ENCODE data around the gene TNFRSF8.

TNFRSF8 gene

DNA sequence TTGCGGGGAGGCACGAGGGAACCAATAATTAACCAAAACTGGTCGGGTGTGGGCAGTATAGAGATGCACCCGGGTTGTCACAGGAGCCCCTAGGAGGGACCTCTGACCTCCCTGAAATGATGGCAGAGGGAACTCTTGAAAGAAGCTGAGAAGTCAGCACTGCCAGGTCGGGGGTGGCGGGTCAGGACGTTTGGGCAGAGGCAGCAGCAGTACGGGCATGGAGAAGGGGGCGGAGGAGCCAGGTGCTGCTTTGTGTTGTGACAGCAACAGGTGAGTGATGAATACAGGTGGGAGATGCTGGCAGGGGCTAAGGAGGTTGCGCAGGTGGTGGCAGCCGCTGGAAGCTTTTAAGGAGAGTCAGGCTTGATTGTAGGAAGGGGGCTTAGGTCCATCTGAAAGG is 115.4 kb downstream of the TNFRSF8 start:
- in situ Hi-C loops (cut with MboI; ENCODE audit: low sequenced_read_pairs): no loop called here
- Histone ChIP-seq H3K4me1 (no peaks in the 10 kb centered on the region), H3K27me3 (ENCODE audit: low read depth) (no peaks in the 10 kb centered on the region), H3K36me3 (replicated peaks) (no peaks in the 10 kb centered on the region), H3K9me3 (no peaks in the 10 kb centered on the region), H3K4me3 (no peak overlapping the region)
- DNase-seq (ENCODE audit: low spot score in 2 of 2): no peak

DNA sequence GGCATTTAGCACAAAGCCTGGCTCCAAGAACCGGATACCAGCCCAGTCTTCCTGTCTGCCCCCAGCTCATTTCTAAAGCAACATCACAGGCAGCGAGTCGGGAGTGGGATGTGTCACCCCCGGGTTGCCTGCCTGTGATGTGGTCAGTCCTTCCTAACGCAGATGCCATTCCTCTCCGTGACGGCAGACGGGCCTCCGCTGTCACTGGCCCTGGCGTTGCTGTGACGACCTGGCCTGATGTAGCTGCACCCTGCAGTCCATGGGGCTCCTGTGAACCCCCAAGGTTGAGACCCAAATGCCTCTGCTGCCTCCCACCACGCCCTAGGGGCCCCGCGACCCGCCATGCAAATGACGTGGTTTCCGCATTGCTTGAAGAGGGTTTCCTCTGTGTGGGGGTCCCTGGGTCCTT is 116.0 kb downstream of the TNFRSF8 start:
- DNase-seq (ENCODE audit: low spot score in 2 of 2): no peak
- Histone ChIP-seq H3K9me3 (no peaks in the 10 kb centered on the region), H3K36me3 (replicated peaks) (no peaks in the 10 kb centered on the region), H3K4me1 (no peaks in the 10 kb centered on the region), H3K27me3 (ENCODE audit: low read depth) (no peaks in the 10 kb centered on the region), H3K4me3 (no peak overlapping the region)
- in situ Hi-C loops (cut with MboI; ENCODE audit: low sequenced_read_pairs): no loop called here

DNA sequence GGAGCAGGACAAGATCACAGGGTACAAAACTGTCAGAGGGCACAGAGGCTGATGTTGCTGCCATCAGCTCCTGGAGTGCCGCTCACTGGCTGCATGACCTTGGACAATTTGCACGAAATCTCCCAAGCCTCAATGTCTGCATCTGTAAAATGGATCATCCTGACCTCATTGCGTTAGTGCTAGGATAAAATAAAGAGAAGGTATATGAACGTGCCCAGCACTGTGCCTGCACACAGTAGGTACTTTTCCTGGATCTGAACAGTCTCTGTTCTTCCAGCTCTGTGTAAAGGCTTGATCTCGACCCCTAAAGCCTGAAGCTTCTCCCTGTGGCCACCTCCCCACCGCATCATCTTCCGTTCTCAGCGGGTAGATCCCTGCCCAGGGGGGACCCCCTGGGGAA is 116.6 kb downstream of the TNFRSF8 start:
- Histone ChIP-seq H3K4me3 (no peak overlapping the region), H3K4me1 (0 out of 2 replicates have a peak, but pooled peaks cover 3% of the 10 kb centered on the region), H3K27me3 (ENCODE audit: low read depth) (no peaks in the 10 kb centered on the region), H3K36me3 (replicated peaks) (no peaks in the 10 kb centered on the region), H3K9me3 (no peaks in the 10 kb centered on the region)
- in situ Hi-C loops (cut with MboI; ENCODE audit: low sequenced_read_pairs): no loop called here
- DNase-seq (ENCODE audit: low spot score in 2 of 2): no peak

DNA sequence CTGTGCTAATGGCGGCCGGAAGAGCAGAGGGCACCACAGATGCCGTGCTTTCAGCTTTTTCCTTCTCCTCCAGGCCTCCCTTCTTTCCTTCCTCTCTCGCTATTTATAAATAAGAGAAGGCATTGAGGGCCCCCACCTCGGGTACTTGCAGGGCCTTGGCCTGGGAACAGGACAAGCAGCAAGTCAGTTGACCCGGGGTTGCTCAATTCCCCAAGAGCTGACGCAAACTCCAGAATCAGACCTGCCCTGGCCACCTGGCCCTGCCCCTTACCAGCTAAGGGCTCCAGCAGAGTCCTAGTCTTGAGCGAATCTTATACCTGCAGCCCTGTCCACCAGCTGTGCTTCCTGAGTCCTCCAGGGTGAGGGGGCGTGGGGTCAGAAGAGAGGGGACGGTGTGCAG is 117.2 kb downstream of the TNFRSF8 start:
- Histone ChIP-seq H3K4me1 (0 out of 2 replicates have a peak, but pooled peaks cover 3% of the 10 kb centered on the region), H3K27me3 (ENCODE audit: low read depth) (no peaks in the 10 kb centered on the region), H3K9me3 (no peaks in the 10 kb centered on the region), H3K4me3 (no peak overlapping the region), H3K36me3 (replicated peaks) (no peaks in the 10 kb centered on the region)
- DNase-seq (ENCODE audit: low spot score in 2 of 2): no peak
- in situ Hi-C loops (cut with MboI; ENCODE audit: low sequenced_read_pairs): no loop called here

DNA sequence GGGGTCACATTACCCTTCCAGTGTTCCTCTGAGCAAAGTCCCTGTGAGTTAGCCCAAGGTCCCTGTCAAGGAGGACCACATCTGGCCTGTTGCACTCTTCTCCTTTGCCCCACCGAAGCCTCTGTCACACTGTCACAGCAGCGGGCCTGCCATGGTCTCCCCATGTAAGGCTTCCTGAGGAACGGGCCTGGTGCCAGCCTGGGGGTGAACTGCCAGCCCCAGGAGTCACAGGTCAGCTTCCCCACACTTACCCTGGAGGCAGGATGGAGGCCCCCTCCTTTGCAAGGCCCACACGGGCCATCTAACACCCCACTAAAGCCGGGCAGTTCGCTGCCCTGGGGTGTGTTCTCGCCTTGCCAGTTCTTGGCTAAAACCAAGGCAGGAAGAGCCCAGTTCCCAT is 117.8 kb downstream of the TNFRSF8 start:
- no peaks in the 10 kb centered on the region for H3K9me3 ChIP-seq
- H3K4me1 ChIP-seq: 0 out of 2 replicates have a peak, but pooled peaks cover 3% of the 10 kb centered on the region
- no peak for DNase-seq (ENCODE audit: low spot score in 2 of 2)
- no peaks in the 10 kb centered on the region for H3K27me3 ChIP-seq (ENCODE audit: low read depth)
- no peaks in the 10 kb centered on the region for H3K36me3 ChIP-seq (replicated peaks)
- in situ Hi-C loops (cut with MboI; ENCODE audit: low sequenced_read_pairs): no loop called here
- H3K4me3 ChIP-seq: no peak overlapping the region

DNA sequence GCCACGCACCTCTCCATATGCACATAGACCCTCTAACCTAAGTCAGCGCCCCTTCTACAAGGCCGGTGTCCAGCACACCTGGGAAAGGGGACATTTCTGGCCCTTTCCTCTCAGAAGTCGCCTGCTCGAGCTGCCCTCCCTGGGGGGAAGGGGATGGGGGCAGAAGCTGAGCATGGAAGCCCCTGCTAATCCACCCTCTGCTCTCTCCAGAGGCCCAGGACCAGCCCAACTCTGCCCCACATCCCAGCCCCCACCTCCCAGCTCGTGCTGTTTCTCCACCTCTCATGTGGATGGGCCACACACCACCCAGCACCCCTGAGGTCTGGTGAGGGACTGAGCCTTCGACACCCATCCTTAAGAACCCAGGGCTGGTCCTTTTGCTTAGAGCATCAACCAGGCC is 118.5 kb downstream of the TNFRSF8 start:
- Histone ChIP-seq H3K4me1 (0 out of 2 replicates have a peak, but pooled peaks cover 3% of the 10 kb centered on the region), H3K36me3 (replicated peaks) (no peaks in the 10 kb centered on the region), H3K27me3 (ENCODE audit: low read depth) (no peaks in the 10 kb centered on the region), H3K4me3 (no peak overlapping the region), H3K9me3 (no peaks in the 10 kb centered on the region)
- no peak for DNase-seq (ENCODE audit: low spot score in 2 of 2)
- in situ Hi-C loops (cut with MboI; ENCODE audit: low sequenced_read_pairs): no loop called here

DNA sequence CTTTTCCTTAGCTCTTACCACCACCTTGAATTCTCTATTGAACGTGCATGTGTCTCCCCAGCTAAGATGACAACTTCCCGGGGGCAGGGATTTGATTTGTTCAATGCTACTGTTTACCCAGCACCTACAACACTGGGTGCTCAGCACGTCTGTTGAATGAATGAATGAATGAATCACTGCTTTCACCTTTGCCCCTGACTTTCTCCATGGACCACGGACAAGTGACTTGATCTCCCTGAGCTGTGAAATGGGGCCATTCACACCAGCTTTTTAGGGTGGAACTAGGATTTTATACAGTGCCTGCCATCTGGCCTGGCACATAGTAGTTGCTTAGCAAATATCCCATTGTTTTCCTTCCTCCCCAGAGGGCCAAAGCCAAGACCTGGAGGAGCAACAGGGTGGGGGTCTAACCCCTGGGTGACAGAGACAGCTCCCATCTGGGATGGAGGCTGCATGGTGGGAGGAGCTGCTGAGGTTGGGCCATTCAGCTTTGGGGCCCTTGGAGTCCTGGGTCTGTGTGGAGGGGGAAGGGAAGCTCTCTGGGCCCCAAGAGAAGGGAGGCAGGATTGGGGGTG is 119.4 kb downstream of the TNFRSF8 start:
- in situ Hi-C loops (cut with MboI; ENCODE audit: low sequenced_read_pairs): no loop called here
- Histone ChIP-seq H3K9me3 (no peaks in the 10 kb centered on the region), H3K4me1 (0 out of 2 replicates have a peak, but pooled peaks cover 3% of the 10 kb centered on the region), H3K4me3 (no peak overlapping the region), H3K27me3 (ENCODE audit: low read depth) (no peaks in the 10 kb centered on the region), H3K36me3 (replicated peaks) (no peaks in the 10 kb centered on the region)
- DNase-seq (ENCODE audit: low spot score in 2 of 2): no peak

DNA sequence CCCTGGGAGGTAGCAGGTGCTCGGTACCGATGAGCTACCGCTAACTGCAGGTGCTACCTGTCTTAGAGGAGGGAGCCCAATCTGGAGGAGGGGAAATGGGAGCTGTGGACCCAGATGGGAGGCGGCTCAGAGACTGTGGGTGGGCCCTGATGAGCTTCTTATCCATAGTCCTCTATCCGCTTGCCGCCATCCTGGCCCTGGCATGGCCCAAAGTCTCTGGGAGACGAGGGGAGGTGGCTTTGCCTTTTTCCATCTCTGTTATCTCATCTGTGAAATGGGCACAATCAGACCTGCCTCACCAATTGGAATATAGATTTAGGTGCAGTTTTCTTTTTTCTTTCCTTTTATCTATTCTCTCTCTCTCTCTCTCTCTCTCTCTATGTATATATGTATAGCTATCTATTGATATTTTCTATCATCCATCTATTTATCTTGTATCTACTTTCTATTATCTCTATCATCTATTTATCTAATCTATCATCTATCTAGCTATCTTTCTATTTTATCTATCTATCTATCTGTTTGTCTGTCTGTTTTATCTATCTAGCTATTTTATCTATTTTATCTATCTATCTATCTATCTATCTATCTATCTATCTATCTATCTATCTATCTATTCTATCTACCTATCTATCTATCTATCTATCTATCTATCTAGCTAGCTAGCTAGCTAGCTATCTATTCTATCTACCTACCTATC is 120.1 kb downstream of the TNFRSF8 start:
- in situ Hi-C loops (cut with MboI; ENCODE audit: low sequenced_read_pairs): no loop called here
- Histone ChIP-seq H3K9me3 (no peaks in the 10 kb centered on the region), H3K4me1 (0 out of 2 replicates have a peak, but pooled peaks cover 3% of the 10 kb centered on the region), H3K36me3 (replicated peaks) (no peaks in the 10 kb centered on the region), H3K27me3 (ENCODE audit: low read depth) (no peaks in the 10 kb centered on the region), H3K4me3 (no peak overlapping the region)
- no peak for DNase-seq (ENCODE audit: low spot score in 2 of 2)

DNA sequence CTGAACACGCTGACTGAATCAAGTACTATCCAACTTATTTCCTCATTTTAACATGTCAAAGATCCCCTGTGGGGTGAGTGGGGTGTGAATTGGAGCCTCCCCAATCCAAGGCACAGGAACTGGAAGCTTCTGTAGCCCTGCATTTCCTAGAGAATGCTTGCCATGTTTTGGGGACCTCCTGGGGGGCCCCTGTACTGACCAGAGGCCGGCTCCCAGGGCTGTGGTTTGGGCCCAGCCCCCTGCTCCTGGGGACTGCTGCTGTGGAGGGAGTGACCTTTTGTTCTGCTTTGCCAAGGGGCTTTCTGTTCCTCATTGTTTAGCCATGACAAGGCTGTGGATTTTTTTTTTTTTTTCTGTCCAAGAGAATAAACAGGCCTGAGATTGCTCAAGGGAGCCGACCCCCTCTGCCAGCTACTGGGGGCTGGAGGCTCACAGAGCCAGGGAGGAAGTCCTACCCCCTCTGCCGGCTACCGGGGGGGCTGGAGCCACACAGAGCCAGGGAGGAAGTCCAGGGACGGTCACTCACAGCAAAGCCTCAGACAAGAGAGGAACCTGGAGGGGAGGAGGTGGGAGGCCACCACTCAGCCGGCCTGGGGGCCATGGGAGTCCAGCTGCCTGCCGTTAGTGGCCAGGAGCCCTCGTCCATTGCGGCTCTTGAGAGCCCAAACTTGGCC is 121.0 kb downstream of the TNFRSF8 start:
- Histone ChIP-seq H3K36me3 (replicated peaks) (no peaks in the 10 kb centered on the region), H3K9me3 (no peaks in the 10 kb centered on the region), H3K27me3 (ENCODE audit: low read depth) (no peaks in the 10 kb centered on the region), H3K4me1 (0 out of 2 replicates have a peak, but pooled peaks cover 3% of the 10 kb centered on the region), H3K4me3 (no peak overlapping the region)
- in situ Hi-C loops (cut with MboI; ENCODE audit: low sequenced_read_pairs): no loop called here
- peak in 1 of 2 experiments; percentile 27 for DNase-seq (ENCODE audit: low spot score in 2 of 2)

DNA sequence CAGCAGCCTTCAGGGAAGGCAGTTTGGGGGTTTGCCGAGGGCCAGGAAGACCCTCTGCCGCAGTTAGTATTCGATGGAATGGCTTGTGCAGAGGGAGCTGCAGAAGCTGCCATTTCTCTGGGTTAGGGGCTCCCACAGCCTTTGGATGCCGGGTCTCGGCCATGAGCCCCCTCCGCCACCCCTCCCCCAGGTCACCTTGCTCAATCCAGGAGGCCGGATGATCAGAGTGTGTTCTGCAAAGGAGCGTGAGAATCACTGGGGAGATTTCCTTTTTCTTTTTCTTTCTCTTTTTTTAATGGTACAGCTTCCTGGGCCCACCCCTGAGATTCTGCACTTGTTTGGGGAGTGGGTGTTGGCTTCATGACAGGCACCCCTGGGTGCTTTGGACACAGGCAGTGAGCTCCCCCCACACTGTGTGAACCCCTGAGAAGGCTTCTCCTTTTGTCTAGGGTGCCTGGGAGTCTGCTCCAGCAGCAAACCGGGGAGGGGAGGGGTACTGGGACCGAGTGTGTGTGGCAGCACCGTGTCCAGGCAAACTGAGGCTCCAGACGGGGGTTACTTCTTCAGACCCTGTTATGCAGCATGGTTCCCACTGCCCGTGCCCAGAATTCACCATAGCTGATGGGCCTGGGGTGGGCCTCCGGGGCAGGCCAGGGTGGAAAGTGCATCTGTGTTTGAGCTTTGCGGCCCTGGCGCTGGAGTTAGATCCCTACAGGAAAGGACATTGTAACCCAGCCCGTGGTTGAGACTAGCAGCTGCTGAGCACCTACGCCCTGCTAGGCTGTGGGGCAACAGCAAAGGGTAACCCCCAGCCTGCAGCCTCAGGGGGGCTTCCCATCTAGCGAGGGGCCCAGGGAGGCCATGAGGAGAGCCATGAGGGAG is 122.2 kb downstream of the TNFRSF8 start:
- in situ Hi-C loops (cut with MboI; ENCODE audit: low sequenced_read_pairs): no loop called here
- no peak overlapping the region for H3K4me3 ChIP-seq
- H3K36me3 ChIP-seq (replicated peaks): no peaks in the 10 kb centered on the region
- no peaks in the 10 kb centered on the region for H3K27me3 ChIP-seq (ENCODE audit: low read depth)
- 0 out of 2 replicates have a peak, but pooled peaks cover 3% of the 10 kb centered on the region for H3K4me1 ChIP-seq
- no peaks in the 10 kb centered on the region for H3K9me3 ChIP-seq
- no peak for DNase-seq (ENCODE audit: low spot score in 2 of 2)

DNA sequence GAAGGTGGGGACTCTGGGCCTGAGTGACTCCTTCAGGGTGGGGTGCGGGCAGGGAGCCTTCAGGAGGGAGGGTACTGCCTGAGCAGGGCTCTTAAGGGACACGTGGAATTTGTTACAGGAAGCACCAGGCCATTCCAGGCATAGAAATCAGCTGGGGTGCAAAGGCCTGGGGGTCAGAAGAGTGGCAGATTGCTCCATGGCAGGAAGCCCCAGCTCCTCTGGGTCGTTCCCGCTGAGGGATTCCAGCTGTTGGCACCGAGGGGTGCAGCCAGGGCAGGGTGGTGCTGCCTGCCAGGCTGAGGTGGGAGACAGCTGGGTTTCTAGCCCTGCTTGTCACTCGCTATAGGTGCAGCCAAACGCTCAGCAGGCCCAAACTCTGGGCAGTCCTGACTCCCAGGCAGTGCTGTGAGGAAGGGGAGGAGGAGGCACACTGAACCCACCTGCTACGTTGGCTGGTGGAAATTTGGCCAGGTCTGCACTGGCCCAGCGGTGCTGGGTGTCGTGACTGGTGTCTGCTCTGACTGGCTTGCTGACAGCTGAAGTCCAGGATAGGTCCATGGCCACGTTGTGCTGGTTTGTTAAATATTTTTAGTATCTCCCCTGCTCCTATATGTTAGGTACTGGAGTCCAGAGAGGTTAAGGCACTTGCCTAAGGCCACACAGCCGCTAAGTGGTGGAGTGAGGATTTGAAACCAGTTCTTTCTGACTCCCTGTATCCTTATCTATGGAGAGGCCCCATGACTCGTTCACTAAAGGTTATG is 123.0 kb downstream of the TNFRSF8 start:
- no peaks in the 10 kb centered on the region for H3K27me3 ChIP-seq (ENCODE audit: low read depth)
- H3K36me3 ChIP-seq (replicated peaks): no peaks in the 10 kb centered on the region
- DNase-seq (ENCODE audit: low spot score in 2 of 2): no peak
- H3K9me3 ChIP-seq: no peaks in the 10 kb centered on the region
- in situ Hi-C loops (cut with MboI; ENCODE audit: low sequenced_read_pairs): no loop called here
- no peak overlapping the region for H3K4me3 ChIP-seq
- 0 out of 2 replicates have a peak, but pooled peaks cover 3% of the 10 kb centered on the region for H3K4me1 ChIP-seq

DNA sequence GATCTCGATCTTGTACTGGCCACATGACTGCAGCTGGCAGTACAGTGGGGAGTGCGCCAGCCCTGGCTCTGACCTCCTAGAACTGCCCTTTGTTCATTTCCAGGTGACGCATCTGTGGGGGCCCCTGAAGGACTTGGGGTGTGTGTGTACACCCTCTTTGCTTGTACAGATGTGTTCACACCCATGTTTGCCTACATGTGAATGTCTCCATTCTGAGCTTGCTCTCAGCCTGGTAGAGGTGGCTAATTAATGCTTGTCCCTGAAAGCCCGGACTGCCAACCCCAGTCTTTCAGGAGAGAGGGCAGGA is 123.5 kb downstream of the TNFRSF8 start:
- H3K27me3 ChIP-seq (ENCODE audit: low read depth): no peaks in the 10 kb centered on the region
- in situ Hi-C loops (cut with MboI; ENCODE audit: low sequenced_read_pairs): no loop called here
- no peak overlapping the region for H3K4me3 ChIP-seq
- DNase-seq (ENCODE audit: low spot score in 2 of 2): no peak
- H3K9me3 ChIP-seq: no peaks in the 10 kb centered on the region
- H3K4me1 ChIP-seq: 0 out of 2 replicates have a peak, but pooled peaks cover 3% of the 10 kb centered on the region
- H3K36me3 ChIP-seq (replicated peaks): no peaks in the 10 kb centered on the region

DNA sequence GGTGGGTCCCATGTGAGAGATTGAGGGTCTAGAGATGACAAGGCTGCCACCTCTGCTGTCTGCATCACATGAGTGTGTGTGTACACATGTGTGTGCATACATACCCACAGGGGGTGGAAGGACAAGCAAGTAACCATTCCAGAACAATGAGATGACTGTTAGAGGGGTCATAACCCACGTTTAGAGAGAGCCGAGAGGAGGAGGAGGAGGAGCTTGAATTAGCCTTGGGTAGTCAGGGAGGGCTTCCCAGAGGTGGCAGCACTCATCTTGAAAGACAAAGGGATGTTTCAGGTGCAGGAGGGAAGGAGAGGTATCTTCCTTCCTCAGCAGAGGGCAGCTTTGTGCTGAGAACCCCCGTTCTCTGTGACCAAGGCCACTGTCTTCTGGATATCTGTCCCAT is 125.0 kb downstream of the TNFRSF8 start:
- no peak for DNase-seq (ENCODE audit: low spot score in 2 of 2)
- no peaks in the 10 kb centered on the region for H3K27me3 ChIP-seq (ENCODE audit: low read depth)
- no peaks in the 10 kb centered on the region for H3K36me3 ChIP-seq (replicated peaks)
- H3K4me1 ChIP-seq: 0 out of 2 replicates have a peak, but pooled peaks cover 3% of the 10 kb centered on the region
- in situ Hi-C loops (cut with MboI; ENCODE audit: low sequenced_read_pairs): no loop called here
- H3K4me3 ChIP-seq: no peak overlapping the region
- no peaks in the 10 kb centered on the region for H3K9me3 ChIP-seq
